ENCODE data around the gene PCBD2. TPM values are rescaled to one million over a fixed set of nuclear protein-coding genes. Genes with fewer than 3 reads are reported as not detected.
"Not testable (repeated sequence)": the region's sequence is repeated elsewhere in the genome, so short reads cannot be mapped to it uniquely, and the experiment has no call there.

The PCBD2 gene
- polyA plus RNA-seq, 4 donors, result 9.2 to 14.1 (median 11.6) TPM

- DNase-seq (ENCODE audit: low read depth in 4 of 4, low spot score in 3 of 4), result peak; percentile 67 to 73 (median 71)
Measured at GRCh38 chr5:134905246-134905996, 490 bp downstream of the PCBD2 start.

DNA sequence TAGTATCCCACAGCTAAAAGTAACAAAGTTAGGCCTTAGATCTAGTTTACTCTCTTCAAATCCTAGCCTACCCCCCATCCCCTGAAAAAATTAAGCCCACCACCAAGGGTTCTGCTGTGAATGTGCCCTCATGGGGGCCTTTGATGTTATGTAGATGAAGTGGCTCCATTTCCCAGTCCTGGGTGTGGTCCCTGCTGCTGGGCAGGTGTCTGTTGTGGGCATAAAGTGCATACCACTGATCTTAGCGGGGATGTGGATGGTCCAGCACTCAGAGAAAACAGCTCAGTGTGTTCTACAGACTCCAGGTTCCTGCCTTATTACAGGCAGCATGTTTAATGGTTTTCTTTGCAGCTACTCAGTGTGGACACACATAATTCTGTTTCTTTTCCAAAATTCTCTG, 1.9 kb downstream of the PCBD2 start:
- DNase-seq (ENCODE audit: low read depth in 4 of 4, low spot score in 3 of 4), result no peak

- DNase-seq (ENCODE audit: low read depth in 4 of 4, low spot score in 3 of 4), result not testable (repeated sequence)
Measured at GRCh38 chr5:134910752-134911151, 5.8 kb downstream of the PCBD2 start.

DNA sequence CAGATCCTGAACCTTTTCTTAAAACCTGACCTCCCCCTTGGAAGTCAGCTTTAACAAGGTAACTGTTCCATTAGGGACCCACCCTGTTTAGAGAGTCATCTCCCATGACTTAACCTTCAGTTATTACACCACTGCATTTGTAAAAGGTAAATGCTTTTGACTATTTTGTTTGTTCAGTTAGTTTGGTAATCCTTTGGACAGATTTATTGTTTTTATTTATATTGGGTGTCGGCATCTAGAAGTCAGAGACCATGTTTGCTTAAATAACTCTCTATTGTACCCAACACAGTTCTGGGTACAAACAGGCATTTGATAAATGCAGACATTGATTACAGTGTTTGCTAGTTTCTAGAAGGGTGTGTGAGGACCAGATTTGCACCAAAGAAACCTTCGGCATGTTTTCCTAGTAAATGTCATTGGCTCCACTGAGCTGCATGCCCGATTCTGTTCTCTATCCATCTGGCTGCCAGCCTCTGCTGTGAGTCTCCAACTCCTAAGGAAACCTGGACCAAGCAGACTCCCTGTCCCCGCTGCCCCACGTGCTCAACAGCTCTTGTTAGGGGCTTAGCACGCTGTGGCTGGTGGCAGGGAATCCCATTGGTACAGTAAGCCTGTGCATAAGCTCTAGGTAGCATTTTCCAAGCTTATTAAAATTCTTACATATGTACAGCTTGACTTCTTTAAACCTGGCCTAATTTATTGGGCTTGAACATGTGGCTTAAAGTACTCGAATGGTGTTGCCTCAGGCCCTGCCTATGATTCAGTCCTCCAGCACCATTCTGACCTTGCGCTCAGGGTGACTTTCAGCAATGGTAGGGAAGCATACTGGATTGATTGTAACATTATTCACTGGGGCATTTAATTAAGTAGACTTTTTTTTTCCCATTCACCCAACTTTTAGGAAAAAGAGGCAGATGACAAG, 6.6 kb downstream of the PCBD2 start:
- DNase-seq (ENCODE audit: low read depth in 4 of 4, low spot score in 3 of 4), result no peak

GRCh38 chr5:134913254-134913653, 8.3 kb downstream of the PCBD2 start:
- DNase-seq (ENCODE audit: low read depth in 4 of 4, low spot score in 3 of 4), result no peak

DNA sequence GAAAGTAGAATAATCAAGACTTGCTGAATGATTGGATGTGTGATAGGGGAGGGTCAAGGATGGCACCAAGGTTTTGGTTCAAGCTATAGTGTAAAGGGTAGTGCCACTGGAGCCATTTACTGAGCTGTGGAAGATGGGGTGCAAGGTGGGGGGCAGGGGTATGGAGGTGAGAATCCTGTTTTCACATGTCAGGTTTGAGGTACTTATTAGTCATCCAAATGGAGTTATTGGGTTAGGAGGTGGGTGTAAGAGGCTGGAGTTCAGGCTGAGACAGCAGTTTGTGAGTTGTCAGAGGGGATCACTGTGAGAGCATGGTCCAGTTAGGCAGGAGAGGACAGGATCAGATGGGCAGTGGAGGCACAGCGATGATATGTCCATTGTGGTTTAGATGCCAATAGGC, 8.9 kb downstream of the PCBD2 start:
- no peak for DNase-seq (ENCODE audit: low read depth in 4 of 4, low spot score in 3 of 4)

- DNase-seq (ENCODE audit: low read depth in 4 of 4, low spot score in 3 of 4), result no peak
Measured at GRCh38 chr5:134917070-134917815, 12.3 kb downstream of the PCBD2 start.

DNA sequence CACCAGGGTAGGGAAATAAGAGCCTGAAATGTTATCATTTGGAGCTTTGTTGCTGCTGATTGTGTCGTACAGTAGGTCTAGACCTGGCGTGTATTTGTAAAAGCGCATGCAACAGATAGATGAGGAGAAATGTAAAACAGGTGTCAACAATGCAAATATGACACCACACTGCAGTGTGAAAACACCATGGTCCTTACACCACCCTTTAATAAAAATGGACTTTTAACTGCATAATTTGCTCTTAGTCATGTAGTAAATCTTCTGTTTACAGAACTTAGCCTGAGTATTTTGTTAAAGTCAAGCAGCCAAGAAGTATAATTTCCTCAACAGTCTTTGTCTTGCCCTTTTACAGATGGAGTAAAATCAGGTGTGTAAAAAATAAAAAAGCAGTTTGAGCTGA, 13.9 kb downstream of the PCBD2 start:
- DNase-seq (ENCODE audit: low read depth in 4 of 4, low spot score in 3 of 4), result no peak

DNA sequence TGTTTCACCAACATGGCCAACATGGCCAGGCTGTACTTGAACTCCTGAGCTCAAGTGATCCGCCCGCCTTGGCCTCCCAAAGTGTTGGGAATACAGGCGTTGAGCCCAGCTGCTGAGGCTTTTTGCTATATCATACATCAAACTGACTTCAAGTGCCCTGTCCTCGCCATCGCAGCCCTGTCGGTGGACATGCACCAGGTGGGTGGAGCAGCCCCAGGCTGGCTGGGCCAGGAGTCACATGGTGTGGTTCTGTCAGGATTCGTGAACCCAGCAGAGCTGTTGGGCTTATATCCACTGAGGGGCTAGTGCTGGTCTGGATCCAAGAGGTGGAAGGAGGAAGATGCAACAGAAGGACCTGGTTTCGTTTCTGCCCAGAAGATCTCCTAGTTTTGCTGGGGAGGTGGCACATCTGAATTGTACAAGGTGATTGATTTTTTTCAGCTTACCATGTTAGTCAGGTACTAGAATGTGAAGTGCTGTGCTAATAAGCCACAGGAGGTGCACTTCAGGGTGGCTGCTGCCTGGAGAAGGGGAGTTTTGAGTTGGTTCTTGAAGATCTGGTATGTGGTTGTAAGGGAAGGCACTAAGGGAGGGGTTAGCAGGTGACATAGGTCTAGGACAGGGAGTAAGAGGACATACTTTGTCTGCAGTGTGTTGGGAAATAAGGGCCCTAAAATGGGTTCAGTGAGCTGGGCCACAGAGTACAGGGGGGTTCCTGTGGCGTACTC, 16.1 kb downstream of the PCBD2 start:
- DNase-seq (ENCODE audit: low read depth in 4 of 4, low spot score in 3 of 4), result no peak

DNA sequence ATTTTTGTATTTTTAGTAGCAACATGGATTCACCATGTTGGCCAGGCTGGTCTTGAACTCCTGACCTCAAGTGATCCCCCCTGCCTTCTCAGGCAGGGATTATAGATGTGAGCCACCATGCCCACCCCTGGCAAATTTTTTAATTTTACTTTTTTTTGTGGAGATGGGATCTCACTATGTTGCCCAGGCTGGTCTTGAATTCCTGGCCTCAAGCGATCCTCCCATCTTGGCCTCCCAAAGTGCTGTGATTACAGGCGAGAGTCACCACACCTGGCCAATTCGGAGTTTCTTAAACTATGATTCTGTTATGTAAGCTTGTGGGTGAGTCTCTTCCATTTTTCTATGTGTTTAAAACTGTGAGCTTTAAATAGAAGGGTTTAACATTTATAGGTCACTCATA, 27.6 kb downstream of the PCBD2 start:
- DNase-seq (ENCODE audit: low read depth in 4 of 4, low spot score in 3 of 4), result no peak

- no peak for DNase-seq (ENCODE audit: low read depth in 4 of 4, low spot score in 3 of 4)
Measured at GRCh38 chr5:134934202-134934601, 29.3 kb downstream of the PCBD2 start.

DNA sequence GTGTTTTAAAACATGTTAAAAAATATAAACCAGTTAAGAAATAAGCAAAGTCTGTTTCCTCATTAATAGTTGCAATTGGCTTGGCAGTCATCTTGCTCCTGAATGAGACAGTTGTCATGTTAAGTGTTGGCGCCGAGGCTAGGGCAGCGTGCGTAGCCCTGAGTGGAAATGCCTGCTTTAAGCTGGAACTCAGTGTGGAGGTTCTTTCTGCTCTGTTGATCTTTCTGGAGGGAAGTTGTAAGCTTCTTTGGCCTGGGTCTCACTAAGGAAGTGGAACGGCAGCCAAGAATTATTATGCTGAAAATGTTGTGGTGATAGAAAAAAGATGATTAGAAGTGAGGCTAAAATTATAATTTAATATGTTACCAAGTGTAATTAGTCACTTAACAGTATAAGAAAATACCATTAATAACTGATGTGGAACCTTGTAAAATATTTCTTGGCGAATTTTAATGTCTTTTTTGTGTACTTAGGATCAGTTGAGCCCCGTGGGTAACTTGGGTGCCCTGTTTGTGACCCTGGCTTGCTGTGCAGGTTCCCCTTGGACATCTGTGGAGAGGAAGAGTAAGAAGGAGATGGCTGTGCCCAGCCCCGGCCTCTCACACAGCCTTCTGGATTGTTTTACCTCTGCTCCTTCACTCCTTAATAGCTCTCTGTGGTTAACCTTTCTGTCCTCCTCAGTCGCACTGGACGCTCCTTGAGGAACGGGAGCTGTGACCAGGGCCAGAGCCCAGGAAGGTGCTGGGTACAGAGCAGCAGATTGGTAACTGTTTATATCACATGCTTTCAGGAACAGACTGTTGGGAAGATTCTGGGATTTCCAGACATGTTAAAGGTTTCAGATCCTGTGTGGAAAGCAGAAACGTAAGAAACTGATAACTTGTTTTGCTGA, 31.0 kb downstream of the PCBD2 start:
- no peak for DNase-seq (ENCODE audit: low read depth in 4 of 4, low spot score in 3 of 4)

DNA sequence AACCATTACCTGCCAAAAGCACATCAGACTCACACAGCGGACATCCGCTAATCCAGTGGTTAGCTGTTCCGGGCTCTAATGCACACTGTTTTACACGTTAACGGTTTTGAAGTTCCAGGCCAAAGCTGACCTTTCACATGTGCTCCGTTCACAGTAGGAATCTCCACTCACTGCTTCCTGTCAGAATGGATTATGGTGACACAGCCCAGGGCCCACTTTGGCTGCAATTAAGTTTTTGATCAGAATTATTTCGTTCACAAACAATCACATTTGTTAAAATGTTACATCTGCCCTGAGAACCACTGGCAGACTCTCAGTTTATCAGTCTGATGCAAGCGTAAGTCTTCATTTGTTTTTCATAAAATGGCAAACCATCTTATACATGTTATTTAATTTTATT, 32.6 kb downstream of the PCBD2 start:
- no peak for DNase-seq (ENCODE audit: low read depth in 4 of 4, low spot score in 3 of 4)

GRCh38 chr5:134938030-134938429, 33.1 kb downstream of the PCBD2 start:
- no peak for DNase-seq (ENCODE audit: low read depth in 4 of 4, low spot score in 3 of 4)

DNA sequence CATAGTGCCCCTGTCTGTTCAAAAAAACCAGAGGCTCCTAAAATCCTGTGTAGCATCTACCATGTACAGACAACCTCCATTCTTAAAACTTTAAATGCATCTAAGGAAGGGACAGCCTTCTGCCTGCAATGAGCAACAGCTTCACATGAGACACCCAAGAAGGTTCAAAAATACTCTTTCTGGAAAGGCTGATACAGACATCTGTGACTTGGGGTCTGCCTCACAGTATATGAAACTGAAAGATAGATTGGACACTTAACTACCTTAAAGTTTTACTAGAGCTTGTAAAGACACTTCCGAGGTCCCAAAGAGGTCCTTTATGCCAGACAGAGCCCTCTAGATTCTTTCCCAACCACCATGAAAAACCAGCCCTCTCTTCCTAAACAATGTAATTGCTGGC, 34.6 kb downstream of the PCBD2 start:
- DNase-seq (ENCODE audit: low read depth in 4 of 4, low spot score in 3 of 4), result no peak

- DNase-seq (ENCODE audit: low read depth in 4 of 4, low spot score in 3 of 4), result no peak
Measured at GRCh38 chr5:134943547-134943946, 38.6 kb downstream of the PCBD2 start.

GRCh38 chr5:134944630-134945029, 39.7 kb downstream of the PCBD2 start:
- no peak for DNase-seq (ENCODE audit: low read depth in 4 of 4, low spot score in 3 of 4)

DNA sequence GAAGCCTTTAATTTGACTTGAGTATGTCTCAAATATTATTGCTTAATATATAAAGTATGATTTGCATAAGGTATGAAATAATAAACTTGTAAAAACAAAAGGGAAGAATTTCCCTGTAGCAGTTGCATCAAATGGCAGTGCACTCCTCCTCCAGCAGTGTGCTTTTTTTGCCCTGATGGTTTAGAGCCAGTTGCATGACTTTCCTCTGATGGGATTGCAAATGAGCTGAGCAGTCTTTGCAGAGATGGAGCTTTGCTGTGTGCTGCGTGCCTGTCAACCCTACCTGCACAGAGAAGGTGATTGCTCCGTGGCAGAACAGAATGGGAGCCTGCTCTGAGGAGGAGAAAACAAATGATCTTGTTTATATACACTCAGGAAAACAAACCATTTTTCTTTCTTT, 40.1 kb downstream of the PCBD2 start:
- DNase-seq (ENCODE audit: low read depth in 4 of 4, low spot score in 3 of 4), result no peak

- DNase-seq (ENCODE audit: low read depth in 4 of 4, low spot score in 3 of 4), result no peak
Measured at GRCh38 chr5:134948911-134949310, 44.0 kb downstream of the PCBD2 start.

Measured in right renal pelvis (tissue), 4 donors.